Measurements from ENCODE around the gene SLC35D1. TPM values are rescaled to one million over a fixed set of nuclear protein-coding genes. Genes with fewer than 3 reads are reported as not detected.

SLC35D1 gene
- total and polyA plus RNA-seq, 3 experiments from 2014 or later: 4.1 to 17.5 (median 17.0) TPM

DNA sequence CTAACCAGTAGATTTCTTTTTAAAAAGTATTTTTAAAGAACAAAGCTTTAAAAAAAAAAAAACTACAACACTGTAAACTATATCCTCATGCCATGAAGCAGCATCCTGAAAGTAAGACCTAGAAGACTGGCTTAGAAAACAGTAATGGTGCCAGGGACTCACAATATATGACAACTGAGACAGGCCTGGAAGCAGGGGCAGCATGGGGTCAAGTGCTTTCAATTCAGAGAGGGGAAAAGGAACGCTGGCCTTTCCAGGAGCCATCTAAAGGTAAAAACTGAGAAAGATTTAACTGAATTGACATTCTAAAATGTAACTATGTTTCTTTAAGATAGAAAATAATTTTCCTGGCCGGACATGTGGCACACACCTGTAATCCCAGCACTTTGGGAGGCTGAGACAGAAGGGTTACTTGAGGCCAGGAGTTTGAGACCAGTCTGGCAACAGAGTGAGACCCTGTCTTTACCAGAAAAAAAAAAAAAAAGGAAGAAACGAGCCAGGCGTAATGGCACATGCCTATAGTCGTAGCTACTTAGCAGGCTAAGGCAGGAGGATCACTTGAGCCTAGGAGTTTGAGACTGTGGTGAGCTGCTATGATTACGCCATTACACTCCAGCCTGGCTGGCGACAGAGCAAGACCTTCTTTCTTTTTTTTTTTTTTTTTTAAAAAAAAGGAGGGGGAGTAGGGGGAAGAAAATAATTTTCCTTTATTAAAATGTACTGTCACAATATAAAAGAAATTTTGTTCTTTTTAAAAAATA lies 54.1 kb downstream of the SLC35D1 start:
- Histone ChIP-seq H3K9me3 (ENCODE audit: low read length) (no peaks in the 10 kb centered on the region), H3K4me1 (ENCODE audit: insufficient read depth, low read length) (peaks cover 11% of the 10 kb centered on the region), H3K27me3 (ENCODE audit: insufficient read depth, low read length, poor library complexity, severe bottlenecking) (no peaks in the 10 kb centered on the region), H3K36me3 (ENCODE audit: insufficient read depth, low read length) (no peaks in the 10 kb centered on the region), H3K27ac (ENCODE audit: low read depth, low read length) (no peak overlapping the region), H3K4me3 (ENCODE audit: low read length) (no peak overlapping the region)
- no peaks in the 10 kb centered on the region for H3K27me3 Mint-ChIP-seq
- peaks cover 0 to 46% (median 9%) of the 10 kb centered on the region in 3 donors for H3K36me3 Mint-ChIP-seq
- CTCF ChIA-PET: interaction anchor here (0.7 to 1.4 kb wide), 2 partner anchors 149 to 500 kb away, joined by 3 read pairs; no protein-coding TSS in a partner anchor
- peak overlapping the region in 4 of 8 donors; percentile 24 to 92 (median 58) for H3K27ac Mint-ChIP-seq
- POLR2A ChIA-PET: no interaction called here
- no peak overlapping the region for H3K4me3 Mint-ChIP-seq
- no peaks in the 10 kb centered on the region for H3K9me3 Mint-ChIP-seq
- no peak for DNase-seq
- peaks cover 15 to 31% (median 19%) of the 10 kb centered on the region in 3 donors for H3K4me1 Mint-ChIP-seq

DNA sequence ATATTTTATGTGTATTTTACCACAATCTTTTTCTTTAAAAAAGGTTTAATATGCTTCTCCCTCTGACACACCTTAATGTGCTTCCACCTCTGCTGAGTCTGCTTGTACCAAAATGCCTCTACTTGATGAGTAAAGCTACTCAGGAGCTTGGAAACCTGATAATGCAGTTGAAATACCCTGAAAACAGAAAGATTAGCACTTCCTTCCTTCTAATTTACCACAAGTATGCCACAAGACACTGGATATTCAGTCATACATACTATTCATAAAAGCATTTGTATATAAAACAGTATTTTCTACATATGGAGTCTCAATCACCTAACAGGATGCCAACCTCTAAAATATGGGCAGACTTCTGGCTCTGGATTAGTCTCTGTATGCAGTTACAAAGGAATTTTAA lies 55.0 kb downstream of the SLC35D1 start:
- POLR2A ChIA-PET: no interaction called here
- Mint-ChIP-seq H3K4me1 (peaks cover 15 to 31% (median 19%) of the 10 kb centered on the region in 3 donors), H3K27me3 (no peaks in the 10 kb centered on the region), H3K9me3 (no peaks in the 10 kb centered on the region), H3K4me3 (no peak overlapping the region), H3K36me3 (peaks cover 0 to 43% (median 7%) of the 10 kb centered on the region in 3 donors), H3K27ac (peak overlapping the region in 4 of 8 donors; percentile 1 to 67 (median 56))
- Histone ChIP-seq H3K27me3 (ENCODE audit: insufficient read depth, low read length, poor library complexity, severe bottlenecking) (no peaks in the 10 kb centered on the region), H3K9me3 (ENCODE audit: low read length) (no peaks in the 10 kb centered on the region), H3K27ac (ENCODE audit: low read depth, low read length) (no peak overlapping the region), H3K4me1 (ENCODE audit: insufficient read depth, low read length) (peaks cover 11% of the 10 kb centered on the region), H3K36me3 (ENCODE audit: insufficient read depth, low read length) (no peaks in the 10 kb centered on the region), H3K4me3 (ENCODE audit: low read length) (no peak overlapping the region)
- CTCF ChIA-PET: interaction anchor here (0.7 to 1.4 kb wide), 2 partner anchors 150 to 501 kb away, joined by 3 read pairs; no protein-coding TSS in a partner anchor
- no peak for DNase-seq

DNA sequence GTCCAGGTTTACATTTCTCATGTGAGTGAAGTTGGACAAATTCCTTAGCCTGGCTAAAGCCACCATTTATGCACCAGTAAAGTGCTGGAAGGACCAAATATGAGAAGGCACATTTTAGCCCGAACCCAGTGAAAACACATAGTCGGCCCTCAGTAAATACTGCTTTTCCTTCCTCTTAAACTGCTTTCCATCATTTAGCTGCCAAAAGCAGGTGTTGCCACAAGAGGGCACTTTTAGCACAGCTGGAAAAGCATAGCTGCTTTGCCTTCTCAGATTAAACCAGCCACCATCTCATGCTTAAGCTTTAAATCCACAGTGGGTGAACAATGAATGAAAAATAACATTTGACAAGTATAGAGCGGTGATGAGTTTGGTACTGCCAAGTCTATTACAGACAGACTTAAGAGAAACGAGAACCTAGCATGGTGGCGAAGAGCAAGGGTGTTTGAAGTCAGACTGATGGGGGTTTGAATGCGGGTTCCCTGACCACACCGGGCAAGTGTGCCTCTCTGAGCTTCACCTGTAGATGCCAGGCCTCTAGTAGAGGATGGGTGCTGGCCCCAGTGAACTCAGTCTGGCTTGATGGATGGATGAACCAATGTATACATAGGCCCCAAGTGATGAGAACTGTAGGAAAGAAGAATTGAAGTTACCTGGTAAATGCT lies 57.8 kb downstream of the SLC35D1 start:
- Mint-ChIP-seq H3K27me3 (no peaks in the 10 kb centered on the region), H3K36me3 (peaks cover 0 to 24% (median 0%) of the 10 kb centered on the region in 3 donors), H3K4me3 (no peak overlapping the region), H3K27ac (no peak overlapping the region), H3K4me1 (peaks cover 8 to 23% (median 19%) of the 10 kb centered on the region in 3 donors), H3K9me3 (no peaks in the 10 kb centered on the region)
- Histone ChIP-seq H3K9me3 (ENCODE audit: low read length) (no peaks in the 10 kb centered on the region), H3K4me1 (ENCODE audit: insufficient read depth, low read length) (peaks cover 7% of the 10 kb centered on the region), H3K36me3 (ENCODE audit: insufficient read depth, low read length) (no peaks in the 10 kb centered on the region), H3K27ac (ENCODE audit: low read depth, low read length) (no peak overlapping the region), H3K27me3 (ENCODE audit: insufficient read depth, low read length, poor library complexity, severe bottlenecking) (no peaks in the 10 kb centered on the region), H3K4me3 (ENCODE audit: low read length) (no peak overlapping the region)
- CTCF ChIA-PET: interaction anchor here (0.7 to 3.5 kb wide), 12 partner anchors 10 to 528 kb away, joined by 3 to 26 read pairs (median 3); no protein-coding TSS in a partner anchor
- POLR2A ChIA-PET: interaction anchor here (0.6 to 1.5 kb wide), 3 partner anchors 18 to 57 kb away, joined by 3 to 6 read pairs (median 4); partner anchors contain the start of gene SLC35D1
- peak; percentile 10 to 67 (median 32) for DNase-seq

DNA sequence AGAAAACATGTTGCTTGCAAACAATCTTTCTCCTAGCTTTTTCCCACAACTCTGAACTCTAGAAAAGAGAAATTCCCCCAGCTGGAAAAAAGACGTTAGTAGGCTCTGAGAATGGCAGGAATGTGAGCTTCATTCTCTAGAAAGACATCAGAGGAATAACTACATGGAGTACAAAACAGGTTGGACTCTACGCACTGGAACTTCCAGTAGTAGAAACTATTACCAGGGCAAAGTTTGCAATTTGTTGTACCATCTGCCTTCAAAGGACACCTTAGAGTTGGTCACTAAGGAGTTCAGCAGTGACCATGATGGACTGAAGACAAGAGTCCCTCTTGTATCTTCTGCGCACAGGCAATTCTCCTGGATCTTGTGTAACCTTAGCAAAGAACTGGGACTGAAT lies 60.9 kb downstream of the SLC35D1 start:
- H3K27me3 Mint-ChIP-seq: no peaks in the 10 kb centered on the region
- Histone ChIP-seq H3K36me3 (ENCODE audit: insufficient read depth, low read length) (peaks cover 9% of the 10 kb centered on the region), H3K27ac (ENCODE audit: low read depth, low read length) (no peak overlapping the region), H3K9me3 (ENCODE audit: low read length) (no peaks in the 10 kb centered on the region), H3K4me3 (ENCODE audit: low read length) (no peak overlapping the region), H3K4me1 (ENCODE audit: insufficient read depth, low read length) (no peaks in the 10 kb centered on the region), H3K27me3 (ENCODE audit: insufficient read depth, low read length, poor library complexity, severe bottlenecking) (no peaks in the 10 kb centered on the region)
- CTCF ChIA-PET: interaction anchor here (1.4 kb wide), 1 partner anchor 156 kb away, joined by 4 read pairs; no protein-coding TSS in a partner anchor
- POLR2A ChIA-PET: no interaction called here
- H3K4me3 Mint-ChIP-seq: no peak overlapping the region
- peaks cover 2 to 9% (median 9%) of the 10 kb centered on the region in 3 donors for H3K4me1 Mint-ChIP-seq
- DNase-seq: no peak
- H3K27ac Mint-ChIP-seq: no peak overlapping the region
- peaks cover 4 to 35% (median 5%) of the 10 kb centered on the region in 3 donors for H3K36me3 Mint-ChIP-seq
- H3K9me3 Mint-ChIP-seq: no peaks in the 10 kb centered on the region

DNA sequence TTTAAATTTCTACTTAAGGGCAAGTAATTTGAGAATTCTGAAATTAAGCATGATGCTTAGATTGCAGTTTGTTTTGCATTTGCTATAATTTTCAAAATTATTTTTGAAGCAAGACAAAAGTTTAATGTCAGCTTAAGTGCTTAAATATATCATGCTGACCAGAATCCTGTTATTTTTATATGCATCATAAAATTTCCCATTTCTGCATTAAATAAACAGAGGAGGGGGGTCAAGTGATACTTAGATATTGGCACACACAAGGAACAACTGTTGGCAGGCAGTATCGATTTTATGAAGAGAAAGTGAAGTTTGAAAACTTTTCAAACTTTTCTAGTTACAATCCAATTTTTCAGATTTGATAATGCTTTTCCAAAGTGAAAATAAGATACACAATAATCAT lies 68.1 kb downstream of the SLC35D1 start:
- H3K9me3 ChIP-seq (ENCODE audit: low read length): no peaks in the 10 kb centered on the region
- ChIA-PET CTCF (interaction anchor here (0.7 to 1.6 kb wide), 2 partner anchors 10 to 141 kb away, joined by 3 to 4 read pairs; no protein-coding TSS in a partner anchor), POLR2A (no interaction called here)
- H3K27ac ChIP-seq (ENCODE audit: low read depth, low read length): no peak overlapping the region
- no peaks in the 10 kb centered on the region for H3K27me3 ChIP-seq (ENCODE audit: insufficient read depth, low read length, poor library complexity, severe bottlenecking)
- peaks cover 46% of the 10 kb centered on the region for H3K36me3 ChIP-seq (ENCODE audit: insufficient read depth, low read length)
- H3K4me3 Mint-ChIP-seq: no peak overlapping the region
- H3K27me3 Mint-ChIP-seq: no peaks in the 10 kb centered on the region
- no peaks in the 10 kb centered on the region for H3K9me3 Mint-ChIP-seq
- peaks cover 10% of the 10 kb centered on the region for H3K4me1 ChIP-seq (ENCODE audit: insufficient read depth, low read length)
- H3K4me3 ChIP-seq (ENCODE audit: low read length): no peak overlapping the region
- peak overlapping the region in 1 of 8 donors; percentile 15 for H3K27ac Mint-ChIP-seq
- peaks cover 2 to 81% (median 10%) of the 10 kb centered on the region in 3 donors for H3K36me3 Mint-ChIP-seq
- DNase-seq: no peak
- peaks cover 15 to 21% (median 18%) of the 10 kb centered on the region in 3 donors for H3K4me1 Mint-ChIP-seq

DNA sequence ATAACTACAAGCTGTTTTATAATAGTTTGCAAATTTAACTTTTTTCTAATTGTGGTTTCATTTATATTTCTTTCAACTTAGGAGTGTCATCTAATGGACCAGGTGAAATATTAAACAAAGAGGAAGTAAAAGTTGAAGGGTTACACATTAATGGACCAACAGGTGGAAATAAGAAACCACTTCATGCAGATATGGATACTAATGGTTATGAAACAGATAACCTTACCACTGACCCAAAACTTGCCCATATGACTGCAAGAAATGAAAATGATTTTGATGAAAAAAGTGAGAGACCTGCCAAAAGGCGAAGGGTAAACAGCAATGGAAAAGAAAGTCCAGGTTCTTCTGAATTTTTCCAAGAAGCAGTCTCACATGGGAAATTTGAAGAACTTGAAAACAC lies 69.5 kb downstream of the SLC35D1 start:
- no peak for DNase-seq
- Mint-ChIP-seq H3K4me3 (no peak overlapping the region), H3K9me3 (no peaks in the 10 kb centered on the region), H3K27me3 (no peaks in the 10 kb centered on the region), H3K4me1 (peaks cover 19 to 28% (median 26%) of the 10 kb centered on the region in 3 donors), H3K27ac (peak overlapping the region in 6 of 8 donors; percentile 19 to 69 (median 52)), H3K36me3 (peaks cover 0 to 77% (median 12%) of the 10 kb centered on the region in 3 donors)
- Histone ChIP-seq H3K4me1 (ENCODE audit: insufficient read depth, low read length) (peaks cover 15% of the 10 kb centered on the region), H3K4me3 (ENCODE audit: low read length) (no peak overlapping the region), H3K9me3 (ENCODE audit: low read length) (no peaks in the 10 kb centered on the region), H3K27ac (ENCODE audit: low read depth, low read length) (no peak overlapping the region), H3K36me3 (ENCODE audit: insufficient read depth, low read length) (peaks cover 46% of the 10 kb centered on the region), H3K27me3 (ENCODE audit: insufficient read depth, low read length, poor library complexity, severe bottlenecking) (no peaks in the 10 kb centered on the region)
- POLR2A ChIA-PET: no interaction called here
- CTCF ChIA-PET: no interaction called here

DNA sequence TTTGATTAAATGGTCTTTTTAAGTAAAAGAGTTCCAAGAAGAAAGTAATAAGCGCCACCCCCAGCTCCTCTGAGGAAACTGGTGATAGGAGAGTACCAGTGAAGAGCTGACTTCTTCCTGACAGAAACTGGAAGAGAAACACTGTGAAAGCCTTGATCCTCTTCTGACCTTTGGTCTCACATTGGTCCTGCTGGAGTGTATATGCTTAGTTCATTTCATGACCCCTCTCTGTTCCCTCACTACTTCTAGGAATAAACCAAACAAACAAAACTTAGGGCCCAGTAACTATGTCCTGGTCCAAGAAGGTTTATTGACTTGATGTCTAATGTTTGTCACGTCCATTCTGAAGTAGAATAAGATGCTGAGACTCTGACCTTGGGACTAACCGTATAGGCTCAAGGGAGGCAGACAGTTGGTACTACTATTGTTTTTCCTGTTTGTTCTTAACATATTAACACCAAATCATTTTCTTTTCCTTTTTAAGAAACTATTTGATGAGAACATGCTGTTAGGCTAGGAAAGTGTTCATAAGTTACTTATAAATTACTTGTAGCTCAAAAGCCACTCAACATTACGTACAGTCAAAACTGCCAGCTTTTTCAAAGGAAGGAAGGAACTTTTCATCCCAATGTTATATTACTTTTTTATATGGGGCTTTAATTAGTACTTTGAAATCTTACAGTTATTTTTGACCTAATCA lies 71.2 kb downstream of the SLC35D1 start:
- Mint-ChIP-seq H3K36me3 (peaks cover 0 to 75% (median 12%) of the 10 kb centered on the region in 3 donors), H3K27ac (peak overlapping the region in 4 of 8 donors; percentile 34 to 94 (median 79)), H3K27me3 (no peaks in the 10 kb centered on the region), H3K4me1 (peaks cover 19 to 35% (median 26%) of the 10 kb centered on the region in 3 donors), H3K4me3 (no peak overlapping the region), H3K9me3 (no peaks in the 10 kb centered on the region)
- H3K9me3 ChIP-seq (ENCODE audit: low read length): no peaks in the 10 kb centered on the region
- ChIA-PET POLR2A (no interaction called here), CTCF (no interaction called here)
- no peak overlapping the region for H3K27ac ChIP-seq (ENCODE audit: low read depth, low read length)
- H3K4me1 ChIP-seq (ENCODE audit: insufficient read depth, low read length): peaks cover 15% of the 10 kb centered on the region
- H3K36me3 ChIP-seq (ENCODE audit: insufficient read depth, low read length): peaks cover 38% of the 10 kb centered on the region
- no peaks in the 10 kb centered on the region for H3K27me3 ChIP-seq (ENCODE audit: insufficient read depth, low read length, poor library complexity, severe bottlenecking)
- no peak for DNase-seq
- no peak overlapping the region for H3K4me3 ChIP-seq (ENCODE audit: low read length)
